HG03460 (cell line): ENCODE measurements around the gene HDAC7.

ENCODE experiments used
- ATAC-seq: cut with Tn5 transposase; IDR thresholded peaks from one replicate; pipeline ENCODE4 v1.9.1; 2021; ENCODE audit not compliant: unreplicated experiment

The HDAC7 gene

DNA sequence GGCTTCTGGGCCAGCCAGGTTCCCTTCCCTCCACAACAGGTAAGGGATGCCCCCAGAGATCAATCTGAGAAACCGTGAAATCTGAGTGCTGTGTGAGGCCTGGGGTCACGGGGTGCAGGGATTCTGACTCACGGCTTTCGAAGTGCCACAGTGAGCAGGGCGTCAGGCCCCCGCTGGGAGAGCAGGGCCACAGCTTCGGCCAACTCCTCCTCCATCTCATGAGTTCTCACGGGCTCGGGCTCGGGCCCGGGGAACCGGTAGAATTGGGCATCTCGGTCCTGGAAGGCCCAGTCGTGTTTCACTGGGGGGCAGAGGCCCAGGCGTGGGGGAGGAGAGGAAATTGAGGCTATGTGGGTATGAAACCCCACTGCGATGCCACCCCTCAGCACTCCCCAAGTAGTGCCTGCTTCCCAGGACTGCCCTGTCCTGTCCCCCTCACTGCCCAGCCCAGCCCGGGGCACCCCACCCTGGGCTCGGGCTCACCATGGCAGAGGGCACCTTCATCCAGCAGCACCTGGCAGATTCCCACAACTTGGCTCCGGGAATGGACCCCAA lies 68.7 kb downstream of the HDAC7 start:
- ATAC-seq = no peak

DNA sequence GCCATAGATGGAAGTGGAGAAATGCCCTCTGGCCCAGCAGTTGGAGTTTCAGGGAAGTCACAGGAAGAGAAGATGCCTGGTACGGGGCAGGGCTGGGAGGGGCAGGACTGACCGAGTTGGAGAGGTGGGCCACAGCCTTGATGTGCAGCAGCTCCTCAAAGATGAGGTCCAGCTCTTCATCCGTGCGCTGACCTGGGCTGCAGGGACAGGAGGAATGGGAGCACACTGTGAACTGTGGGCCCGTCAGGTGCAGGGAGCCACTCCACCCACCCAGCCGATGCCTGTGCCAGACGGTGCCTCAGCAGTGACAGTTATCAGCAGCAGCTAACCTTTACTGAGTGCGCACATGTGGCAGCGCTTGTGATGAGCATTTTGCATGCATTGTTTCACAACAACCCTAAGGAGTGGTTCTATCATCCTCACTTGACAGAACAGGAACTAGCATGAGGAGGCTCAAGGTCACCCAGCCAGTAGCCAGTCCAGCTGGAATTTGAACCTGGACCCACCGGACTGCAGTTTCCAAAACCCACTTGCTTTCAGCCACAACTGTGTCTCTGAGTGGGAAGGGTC lies 69.4 kb downstream of the HDAC7 start:
- no peak for ATAC-seq

DNA sequence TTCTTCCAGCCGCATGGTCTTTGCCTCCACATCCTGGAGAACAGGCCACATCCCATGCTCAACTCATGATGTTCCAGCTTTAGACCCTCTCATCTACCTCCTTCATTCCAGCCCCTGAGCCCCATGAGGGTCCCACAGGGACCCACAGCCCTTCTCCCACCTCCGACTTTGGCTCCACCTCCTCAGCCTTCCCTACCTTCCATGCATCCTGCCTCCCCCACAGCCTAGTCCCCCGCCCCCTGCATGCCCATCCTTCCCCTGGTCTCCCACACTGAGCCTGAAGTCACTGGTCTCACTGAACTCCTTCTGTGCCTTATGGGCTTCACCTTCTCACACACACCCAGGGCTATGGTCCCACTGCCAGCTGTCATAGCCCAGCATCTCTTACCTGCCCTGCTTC lies 70.8 kb downstream of the HDAC7 start:
- no peak for ATAC-seq

- no peak for ATAC-seq
These were observed 71.2 kb downstream of the HDAC7 start for GRCh38 chr12:47748507-47748828.

DNA sequence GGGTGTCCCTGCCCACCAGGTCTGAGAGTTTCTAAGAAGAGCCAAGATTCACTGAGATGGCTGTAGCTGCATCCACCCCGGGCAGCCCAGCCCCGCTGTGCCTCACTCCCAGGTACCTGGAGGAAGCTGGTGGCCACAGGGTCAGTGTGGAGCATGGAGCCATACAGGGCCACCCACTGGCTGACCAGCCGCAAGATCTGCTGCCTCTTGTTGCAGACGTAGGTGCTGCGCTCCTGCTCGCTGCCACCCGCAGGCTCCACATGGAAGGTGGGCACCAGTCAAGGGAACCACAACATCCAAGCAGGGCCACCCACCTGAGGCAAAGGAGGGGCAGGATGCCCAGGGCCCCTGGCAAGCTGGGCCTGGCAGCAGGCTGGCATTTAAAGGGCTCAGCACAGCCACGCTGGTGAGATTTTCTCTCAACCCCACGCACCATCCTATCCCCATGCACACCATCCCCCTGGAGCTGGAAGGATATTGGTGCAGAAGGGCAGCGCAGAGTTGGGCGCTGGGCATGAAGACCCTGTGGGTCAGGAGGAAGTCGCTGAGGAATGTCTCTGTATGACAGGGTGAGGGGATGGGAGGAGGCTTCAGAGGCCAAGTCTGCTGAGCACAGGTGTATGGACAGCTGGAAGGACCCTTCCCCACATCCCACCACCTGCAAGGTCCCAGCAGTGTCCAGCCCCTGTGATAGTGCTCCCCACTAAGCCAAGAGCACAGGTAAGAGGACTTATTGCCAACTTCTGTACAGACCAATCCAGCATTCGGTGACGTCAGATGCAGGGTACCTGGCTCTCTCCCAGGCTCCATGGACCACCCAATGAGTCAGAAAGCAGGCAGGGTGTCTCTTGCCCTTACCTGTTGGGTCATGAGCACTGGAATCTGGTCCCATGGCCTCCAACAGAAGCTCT lies 71.9 kb downstream of the HDAC7 start:
- no peak for ATAC-seq

- ATAC-seq = no peak
These were observed 72.6 kb downstream of the HDAC7 start for GRCh38 chr12:47747126-47747525.

DNA sequence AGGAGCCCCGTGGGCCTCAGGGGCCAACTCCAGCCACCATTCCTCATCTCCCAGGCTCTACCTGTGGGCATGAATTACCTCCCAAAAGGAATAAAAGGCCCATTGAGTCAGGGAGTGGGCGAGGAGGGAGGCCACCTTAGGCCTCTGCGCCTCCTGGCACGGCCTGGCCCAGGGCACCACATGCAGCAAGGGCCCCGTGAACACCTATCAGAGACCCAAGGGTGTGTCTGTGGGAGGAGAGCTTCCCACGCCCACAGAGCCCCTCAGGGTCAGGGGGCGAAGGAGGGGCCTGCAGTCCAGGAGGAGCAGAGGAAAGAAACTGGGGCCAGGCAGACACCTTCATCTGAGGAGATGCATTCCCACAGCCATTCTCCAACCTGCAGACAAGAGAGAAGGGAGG lies 73.2 kb downstream of the HDAC7 start:
- no peak for ATAC-seq

- no peak for ATAC-seq
These were observed 73.6 kb downstream of the HDAC7 start for GRCh38 chr12:47746073-47746472.

- no peak for ATAC-seq
These were observed 74.1 kb downstream of the HDAC7 start for GRCh38 chr12:47745485-47746041.

GRCh38 chr12:47744778-47745436 lies 74.8 kb downstream of the HDAC7 start:
- ATAC-seq = no peak

GRCh38 chr12:47744005-47744651 lies 75.6 kb downstream of the HDAC7 start:
- no peak for ATAC-seq

- ATAC-seq = no peak
These were observed 76.3 kb downstream of the HDAC7 start for GRCh38 chr12:47743311-47743860.

DNA sequence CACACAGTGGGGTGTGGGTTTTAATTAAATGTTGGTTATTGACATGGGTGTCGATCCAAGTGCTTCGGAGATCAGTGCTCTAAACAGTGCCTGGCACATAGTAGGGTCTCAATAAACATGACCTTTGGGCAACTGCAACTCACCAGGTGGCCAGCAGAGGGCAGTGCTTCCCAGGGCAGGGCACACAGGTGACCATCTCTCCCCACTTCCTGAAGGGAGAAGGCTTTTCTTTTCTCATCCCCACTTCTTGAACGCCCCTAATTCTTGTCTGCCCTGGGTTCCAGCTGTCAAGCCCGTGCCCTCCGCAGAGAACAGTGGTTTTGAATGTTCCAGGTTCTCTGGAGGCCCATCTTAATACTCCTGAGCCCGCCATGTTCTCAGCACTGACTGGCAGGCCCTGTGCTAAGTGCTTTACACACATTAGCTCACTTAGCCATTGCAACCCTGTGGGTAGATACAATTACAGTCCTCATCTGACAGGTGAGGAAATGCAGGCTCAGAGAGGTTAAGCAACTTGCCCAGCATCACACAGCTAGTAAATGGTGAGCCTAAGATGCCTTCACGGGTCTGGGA lies 77.4 kb downstream of the HDAC7 start:
- ATAC-seq = no peak

- ATAC-seq = peak; percentile 42
These were observed 78.4 kb downstream of the HDAC7 start for GRCh38 chr12:47741340-47741703.

GRCh38 chr12:47740606-47741339 lies 78.9 kb downstream of the HDAC7 start:
- ATAC-seq = peak; percentile 48

GRCh38 chr12:47739979-47740378 lies 79.7 kb downstream of the HDAC7 start:
- peak; percentile 61 for ATAC-seq

GRCh38 chr12:47739297-47739696 lies 80.4 kb downstream of the HDAC7 start:
- ATAC-seq = no peak

DNA sequence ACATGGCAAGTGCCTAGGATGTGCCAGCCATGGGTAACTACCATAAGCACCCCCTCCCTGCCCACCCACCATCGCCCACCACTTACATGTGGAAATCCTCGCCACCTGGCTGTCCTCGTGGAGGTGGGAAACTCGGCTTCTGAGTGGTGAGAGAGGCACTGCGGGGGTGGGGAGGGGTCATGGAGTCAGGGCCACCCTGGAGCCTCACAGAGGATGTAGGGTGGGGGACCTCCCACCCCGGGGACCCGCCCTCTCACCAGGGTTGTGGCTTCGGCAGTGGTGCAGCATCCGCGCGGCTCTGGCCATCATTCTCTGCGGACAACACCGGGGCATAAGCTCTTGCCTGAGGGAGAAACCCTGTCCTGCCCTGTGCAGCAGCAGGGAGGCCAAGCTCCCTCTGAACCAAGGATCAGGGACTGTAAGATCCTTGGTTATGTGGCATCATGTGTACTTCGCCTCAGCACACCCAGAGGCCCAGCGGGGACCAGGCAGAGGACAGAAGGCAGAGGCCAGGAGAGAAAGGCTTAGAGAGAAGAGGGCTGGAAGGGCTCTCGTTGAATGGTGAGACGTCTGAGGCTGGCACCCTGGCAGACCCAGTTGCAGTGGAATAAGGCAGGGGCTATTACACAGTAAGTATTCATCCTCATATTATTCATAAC lies 81.6 kb downstream of the HDAC7 start:
- ATAC-seq = no peak
